Thyroid gland (tissue), 4 donors: ENCODE results near the gene N4BP2L2. TPM values are rescaled to one million over a fixed set of nuclear protein-coding genes. Genes with fewer than 3 reads are reported as not detected.
A peak's percentile ranks its signal among the peaks of the same experiment; 100 is the strongest.

Experiments
- DNase-seq, 2 donors: peaks; one replicate each; pipeline ENCODE4 v3.0.0-alpha.2; 2019
- H3K27ac ChIP-seq, 3 donors: fragments of 200-600 bp; sonication (generic); 1 replicate in 2 of 3; 2 replicates in 1 of 3; pipeline ENCODE4 v1.5.1; 2016 to 2019; ENCODE audit warnings: mild to moderate bottlenecking in 1 of 3, moderate library complexity in 1 of 3
- H3K27me3 ChIP-seq: fragments of 200-600 bp; sonication (generic); one replicate; pipeline ENCODE4 v1.5.1; 2019
- H3K36me3 ChIP-seq, 2 donors: fragments of 200-600 bp; sonication (generic); one replicate each; pipeline ENCODE4 v1.5.1; 2016 to 2019
- H3K4me1 ChIP-seq, 2 donors: fragments of 200-600 bp; sonication (generic); one replicate each; pipeline ENCODE4 v1.5.1; 2017 to 2019
- H3K4me3 ChIP-seq, 3 donors: fragments of 200-600 bp; sonication (generic); replicated peaks in 1 of 3; 1 replicate in 2 of 3; 2 replicates in 1 of 3; pipeline ENCODE4 v1.5.1; 2016; ENCODE audit warnings: mild to moderate bottlenecking in 1 of 3
- H3K9me3 ChIP-seq: fragments of 200-600 bp; sonication (generic); one replicate; pipeline ENCODE4 v1.5.1; 2017
- POLR2A ChIP-seq, 2 donors: fragments of 450-650 bp; IDR thresholded peaks; one replicate each; pipeline ENCODE4 v1.6.1; 2017; ENCODE audit warnings: antibody characterized with exemption in 2 of 2, mild to moderate bottlenecking in 2 of 2, moderate library complexity in 1 of 2
- WGBS, 2 donors: methylation state at CpG; one replicate each; pipeline ENCODE4 v1.1.5; 2017; 5-methylcytosine and 5-hydroxymethylcytosine counted together
- intact Hi-C: fragments of 100-400 bp; cut with DNase I; formaldehyde crosslinking; loops from one replicate; pipeline ENCODE4 v1.15.1; 2023
- total RNA-seq, 4 donors: library from RNA; depleted of rRNA; stranded (reverse); fragments of >200 nt; gene quantifications; one replicate each; pipeline ENCODE4 v1.2.3, GENCODE V29; 2016
- TF ChIP-seq, protein P1 (sequence below), 6 experiments: fragments of 200-600 bp in 3 of 6; fragments of 450-650 bp in 3 of 6; sonication (generic) in 3 of 6; IDR thresholded peaks; one replicate each; pipeline ENCODE4 v1.5.1; 2016 to 2019; ENCODE audit warnings: antibody characterized with exemption in 6 of 6, mild to moderate bottlenecking in 2 of 6, inconsistent platforms in 1 of 6, moderate library complexity in 1 of 6

Gene N4BP2L2
- total RNA-seq, 4 donors from 2014 or later, result 267 to 633 (median 382) TPM

DNA sequence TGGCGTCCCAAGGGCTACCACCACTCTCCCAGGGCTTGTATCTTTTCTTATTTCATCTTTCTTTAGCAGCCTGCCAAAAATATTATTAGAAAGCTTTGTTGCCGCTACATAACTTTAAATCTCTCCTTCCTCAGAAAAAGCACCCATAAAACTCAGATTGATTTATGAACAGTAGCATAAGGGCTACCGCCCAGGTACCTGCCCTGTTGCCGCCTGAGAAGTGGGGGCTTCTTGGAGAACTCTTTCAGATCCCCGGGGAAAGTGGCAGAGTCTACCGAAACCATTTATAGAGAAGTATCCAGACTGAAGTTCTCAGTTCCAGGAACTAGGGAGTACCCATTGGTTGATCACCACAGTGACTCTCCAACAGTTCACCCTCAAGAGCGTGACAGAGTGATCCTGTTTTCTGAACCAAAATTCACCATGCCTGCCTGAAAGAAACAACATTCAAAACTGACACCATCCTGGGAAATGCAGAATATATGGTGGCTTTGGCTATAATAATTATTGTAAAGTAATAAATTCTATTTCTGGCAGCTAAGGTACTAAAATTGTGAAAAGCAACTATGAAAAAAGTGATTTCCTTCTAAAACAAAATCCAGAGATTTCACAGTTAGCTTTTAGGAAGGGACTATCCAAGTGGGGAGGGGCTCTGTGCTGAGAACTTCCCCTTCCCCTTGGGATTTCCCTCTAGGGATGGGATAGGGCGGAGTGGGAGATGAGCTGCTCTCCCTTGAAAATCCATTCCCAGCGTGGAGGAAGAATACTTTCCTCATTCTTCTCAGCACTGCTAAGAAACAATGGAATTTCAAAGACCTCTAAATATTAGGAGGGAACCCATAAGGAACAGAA, 109.8 kb downstream of the N4BP2L2 start:
- H3K36me3 ChIP-seq, result no peaks in the 10 kb centered on the region
- TF ChIP-seq, protein P1, sequence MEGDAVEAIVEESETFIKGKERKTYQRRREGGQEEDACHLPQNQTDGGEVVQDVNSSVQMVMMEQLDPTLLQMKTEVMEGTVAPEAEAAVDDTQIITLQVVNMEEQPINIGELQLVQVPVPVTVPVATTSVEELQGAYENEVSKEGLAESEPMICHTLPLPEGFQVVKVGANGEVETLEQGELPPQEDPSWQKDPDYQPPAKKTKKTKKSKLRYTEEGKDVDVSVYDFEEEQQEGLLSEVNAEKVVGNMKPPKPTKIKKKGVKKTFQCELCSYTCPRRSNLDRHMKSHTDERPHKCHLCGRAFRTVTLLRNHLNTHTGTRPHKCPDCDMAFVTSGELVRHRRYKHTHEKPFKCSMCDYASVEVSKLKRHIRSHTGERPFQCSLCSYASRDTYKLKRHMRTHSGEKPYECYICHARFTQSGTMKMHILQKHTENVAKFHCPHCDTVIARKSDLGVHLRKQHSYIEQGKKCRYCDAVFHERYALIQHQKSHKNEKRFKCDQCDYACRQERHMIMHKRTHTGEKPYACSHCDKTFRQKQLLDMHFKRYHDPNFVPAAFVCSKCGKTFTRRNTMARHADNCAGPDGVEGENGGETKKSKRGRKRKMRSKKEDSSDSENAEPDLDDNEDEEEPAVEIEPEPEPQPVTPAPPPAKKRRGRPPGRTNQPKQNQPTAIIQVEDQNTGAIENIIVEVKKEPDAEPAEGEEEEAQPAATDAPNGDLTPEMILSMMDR (IDR thresholded peaks at IDR 0.05), result no peak
- no peak for TF ChIP-seq POLR2A (IDR thresholded peaks at IDR 0.05)

DNA sequence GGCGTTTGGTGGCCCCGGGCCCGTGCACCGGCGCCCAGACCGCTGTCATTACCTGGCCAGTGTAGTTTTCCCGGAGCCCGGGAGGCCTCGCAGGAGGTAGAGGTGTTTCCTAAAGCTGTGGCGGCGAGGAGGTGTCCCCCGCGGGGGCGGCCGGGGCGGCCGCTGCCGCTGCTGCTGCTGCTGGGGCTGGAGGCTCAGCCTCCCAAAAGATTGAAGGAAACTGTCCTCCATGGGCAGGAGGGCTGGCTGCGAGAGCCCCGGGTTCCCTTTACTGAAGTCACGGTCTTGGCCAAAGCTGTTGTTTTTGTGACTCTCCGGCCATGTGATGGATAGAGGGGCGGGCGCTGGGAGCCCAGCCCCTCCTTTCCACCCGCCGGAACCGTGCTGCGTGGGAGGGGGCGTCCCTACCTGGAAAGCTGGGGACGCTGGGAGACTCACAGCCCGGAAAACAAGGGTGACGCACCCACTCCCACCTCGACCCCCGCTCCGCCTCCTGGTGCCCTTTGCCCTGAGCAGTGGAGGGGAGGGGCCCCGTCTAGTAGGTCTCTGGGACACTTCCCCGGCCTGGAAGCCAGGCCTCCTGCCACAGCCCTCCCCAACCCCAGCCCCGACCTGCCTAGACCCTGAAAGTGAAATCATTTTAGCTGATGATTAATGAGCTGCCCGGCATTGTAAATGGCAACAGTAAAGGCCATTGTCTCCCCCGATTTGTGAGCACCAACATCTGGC, 110.6 kb downstream of the N4BP2L2 start, which contains the start of gene N4BP2L1:
Gene N4BP2L1, minus strand, starts transcription at position 279 of the 729 bp plus-strand sequence. Its CDS starts 48 bp downstream, at position 231.
- WGBS, 2 donors, result 1 to 8% methylated on average over 5 to 32 of the region's 40 CpGs
- Histone ChIP-seq H3K27ac (peak within 1 kb of the TSS; percentile 71 to 88 (median 88)), H3K36me3 (no peaks in the 10 kb centered on the region), H3K4me3 (peak within 1 kb of the TSS; percentile 58 to 92 (median 86)), H3K4me1 (peaks cover 0 to 18% of the 10 kb centered on the region in 2 donors), H3K9me3 (no peaks in the 10 kb centered on the region), H3K27me3 (no peaks in the 10 kb centered on the region)
- TF ChIP-seq, protein P1 (IDR thresholded peaks at IDR 0.05), result no peak
- peak; percentile 59 to 90 for TF ChIP-seq POLR2A (IDR thresholded peaks at IDR 0.05)
- intact Hi-C loops, result no loop called here
- peak; percentile 82 to 85 for DNase-seq

More for the DNA sequence above, 109.8 kb downstream of the N4BP2L2 start:
- peak overlapping the region; percentile 58 to 92 (median 86) for H3K4me3 ChIP-seq
- peak overlapping the region; percentile 71 to 88 (median 88) for H3K27ac ChIP-seq
- intact Hi-C loops, result no loop called here
- H3K9me3 ChIP-seq, result no peaks in the 10 kb centered on the region
- peak in 1 of 2 donors; percentile 3 for DNase-seq
- WGBS, 2 donors, result 57 to 59% methylated on average over 9 of the region's 9 CpGs
- H3K27me3 ChIP-seq, result no peaks in the 10 kb centered on the region
- peaks cover 0 to 18% of the 10 kb centered on the region in 2 donors for H3K4me1 ChIP-seq

DNA sequence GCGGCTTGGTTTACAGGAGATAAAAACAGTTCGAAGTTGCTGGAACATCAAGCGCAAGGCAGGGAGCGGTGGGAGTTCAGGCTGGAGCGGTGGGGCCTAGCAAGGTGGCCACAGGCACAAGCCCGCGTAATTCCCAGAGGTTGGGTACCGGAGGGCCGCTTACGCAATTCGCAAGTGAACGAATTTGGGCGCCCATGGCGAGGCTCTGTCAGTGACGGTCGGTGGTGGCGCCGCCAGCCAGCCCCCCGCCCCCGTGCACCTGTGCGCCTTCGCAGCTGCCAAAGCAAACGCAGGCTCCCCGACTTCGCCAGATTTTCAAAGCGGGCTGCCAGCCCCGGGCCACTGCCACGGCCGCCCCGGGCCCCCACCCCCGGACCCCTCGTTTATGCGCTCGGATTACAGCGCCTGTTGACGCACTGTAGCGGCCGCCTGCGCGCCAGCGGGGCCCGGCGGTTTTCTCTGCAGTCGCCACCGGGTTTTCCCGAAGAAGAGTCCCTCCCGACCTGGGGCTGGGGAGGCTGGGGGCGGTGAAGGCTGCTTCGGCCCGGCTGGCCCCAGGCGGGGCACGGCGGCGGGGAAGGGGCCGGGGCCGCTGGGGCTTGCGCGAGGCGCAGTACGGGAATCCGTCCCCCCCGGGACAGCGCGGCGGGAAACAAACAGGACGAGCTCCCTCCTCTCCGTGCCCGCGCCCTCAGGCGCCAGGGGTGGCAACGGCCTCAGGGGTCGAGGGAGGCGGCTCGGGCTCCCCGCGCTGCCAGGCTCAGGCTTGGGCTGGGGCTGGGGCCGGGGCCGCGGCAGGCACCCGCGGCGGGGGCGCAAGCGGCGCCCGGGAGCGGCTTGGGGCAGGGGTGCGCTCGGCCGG, 111.4 kb downstream of the N4BP2L2 start:
- H3K4me1 ChIP-seq, result peaks cover 0 to 18% of the 10 kb centered on the region in 2 donors
- no peaks in the 10 kb centered on the region for H3K36me3 ChIP-seq
- intact Hi-C loops, result no loop called here
- peak overlapping the region; percentile 71 to 88 (median 88) for H3K27ac ChIP-seq
- WGBS, 2 donors, result 1 to 3% methylated on average over 21 to 29 of the region's 90 CpGs
- DNase-seq, result peak; percentile 45 to 54
- no peak for TF ChIP-seq POLR2A (IDR thresholded peaks at IDR 0.05)
- TF ChIP-seq, protein P1 (IDR thresholded peaks at IDR 0.05), result no peak
- H3K27me3 ChIP-seq, result no peaks in the 10 kb centered on the region
- peak overlapping the region; percentile 58 to 92 (median 86) for H3K4me3 ChIP-seq
- no peaks in the 10 kb centered on the region for H3K9me3 ChIP-seq

DNA sequence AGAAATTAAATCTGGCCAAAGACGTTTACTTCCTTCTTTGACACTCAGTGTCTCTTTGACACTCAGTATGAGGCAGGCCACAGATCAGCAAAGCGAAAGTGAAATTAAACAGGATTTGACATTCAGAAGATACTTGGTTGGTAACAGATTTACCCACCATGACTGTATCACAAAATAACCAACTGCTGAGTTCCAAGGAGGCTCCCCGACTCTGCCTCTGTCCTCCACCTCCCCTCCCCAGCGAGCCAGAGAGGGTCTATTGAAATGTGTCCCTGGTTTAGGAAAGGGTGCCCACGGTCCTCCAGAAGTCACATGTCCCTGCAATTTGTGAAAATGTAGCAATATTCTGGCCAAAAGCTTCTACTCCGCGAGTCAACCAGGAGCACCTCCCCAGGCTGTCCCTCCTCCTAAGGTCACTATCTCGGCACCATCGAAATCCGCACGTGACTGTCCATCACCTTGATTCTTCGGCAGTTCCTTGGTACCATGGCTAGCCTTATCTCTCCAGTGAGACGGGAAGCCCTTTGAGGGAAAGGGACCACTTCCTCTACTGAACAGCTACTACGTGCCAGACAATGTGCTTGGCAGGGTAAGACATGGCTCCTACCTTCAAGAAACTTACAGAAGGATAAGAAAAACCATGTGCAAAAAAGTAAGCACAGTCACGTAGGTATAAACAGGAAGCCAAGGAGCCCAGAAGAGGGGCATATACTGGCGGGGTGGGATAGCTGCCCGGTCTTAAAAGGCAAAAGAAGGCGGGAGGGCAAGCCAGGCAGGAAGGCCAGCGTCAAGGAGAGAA, 112.2 kb downstream of the N4BP2L2 start:
- no peak for DNase-seq
- Histone ChIP-seq H3K4me3 (peak overlapping the region in 2 of 3 donors; percentile 86 to 92), H3K27ac (peak overlapping the region; percentile 71 to 88 (median 88)), H3K4me1 (peaks cover 0 to 18% of the 10 kb centered on the region in 2 donors), H3K27me3 (no peaks in the 10 kb centered on the region), H3K9me3 (no peaks in the 10 kb centered on the region), H3K36me3 (no peaks in the 10 kb centered on the region)
- WGBS, 2 donors, result 58 to 64% methylated on average over 19 of the region's 19 CpGs
- intact Hi-C loops, result no loop called here
- no peak for TF ChIP-seq POLR2A (IDR thresholded peaks at IDR 0.05)
- TF ChIP-seq, protein P1 (IDR thresholded peaks at IDR 0.05), result no peak
